Mammary epithelial cell (primary cell): Measurements from ENCODE around the gene SLIT3.

Experiments
- EZH2 ChIP-seq: IDR thresholded peaks from 2 replicates; pipeline ENCODE4 v1.6.1; 2012; ENCODE audit warnings: low read length, inconsistent platforms, borderline replicate concordance
- TF ChIP-seq, protein P1 (sequence below), 2 donors: IDR thresholded peaks in 1 of 2; conservative IDR thresholded peaks in 1 of 2; 2 replicates each; pipeline ENCODE4 v1.5.1; 2011 to 2012; ENCODE audit warnings: inconsistent platforms in 2 of 2, low read length in 2 of 2, mild to moderate bottlenecking in 2 of 2, control low read depth in 1 of 2, low read depth in 1 of 2; ENCODE audit not compliant: insufficient read depth in 1 of 2; ENCODE audit errors: extremely low read depth in 1 of 2

DNA sequence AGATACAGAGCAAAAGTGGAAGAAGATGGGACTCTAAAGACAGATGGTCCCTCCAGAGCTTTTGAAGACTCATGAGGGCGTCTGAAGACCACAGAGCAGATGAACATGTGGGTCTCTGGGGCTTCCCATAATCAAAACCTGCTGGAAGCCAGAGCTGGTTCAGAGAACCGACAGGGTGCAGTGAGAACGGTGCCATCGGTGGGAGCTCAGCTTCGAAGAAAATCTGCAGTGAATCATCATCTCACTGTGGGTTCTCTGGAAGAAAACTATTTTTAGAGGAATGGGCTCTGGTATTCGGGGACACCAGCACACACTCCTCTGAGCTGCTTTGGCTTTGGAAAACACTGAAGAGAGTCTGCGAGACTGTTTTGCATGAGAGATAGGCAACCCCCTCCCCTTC, 499.4 kb downstream of the SLIT3 start:
- TF ChIP-seq, protein P1, sequence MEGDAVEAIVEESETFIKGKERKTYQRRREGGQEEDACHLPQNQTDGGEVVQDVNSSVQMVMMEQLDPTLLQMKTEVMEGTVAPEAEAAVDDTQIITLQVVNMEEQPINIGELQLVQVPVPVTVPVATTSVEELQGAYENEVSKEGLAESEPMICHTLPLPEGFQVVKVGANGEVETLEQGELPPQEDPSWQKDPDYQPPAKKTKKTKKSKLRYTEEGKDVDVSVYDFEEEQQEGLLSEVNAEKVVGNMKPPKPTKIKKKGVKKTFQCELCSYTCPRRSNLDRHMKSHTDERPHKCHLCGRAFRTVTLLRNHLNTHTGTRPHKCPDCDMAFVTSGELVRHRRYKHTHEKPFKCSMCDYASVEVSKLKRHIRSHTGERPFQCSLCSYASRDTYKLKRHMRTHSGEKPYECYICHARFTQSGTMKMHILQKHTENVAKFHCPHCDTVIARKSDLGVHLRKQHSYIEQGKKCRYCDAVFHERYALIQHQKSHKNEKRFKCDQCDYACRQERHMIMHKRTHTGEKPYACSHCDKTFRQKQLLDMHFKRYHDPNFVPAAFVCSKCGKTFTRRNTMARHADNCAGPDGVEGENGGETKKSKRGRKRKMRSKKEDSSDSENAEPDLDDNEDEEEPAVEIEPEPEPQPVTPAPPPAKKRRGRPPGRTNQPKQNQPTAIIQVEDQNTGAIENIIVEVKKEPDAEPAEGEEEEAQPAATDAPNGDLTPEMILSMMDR (conservative IDR thresholded peaks at IDR 0.05 in 1 of 2, IDR thresholded peaks at IDR 0.05 in 1 of 2; ENCODE audit: extremely low read depth in 1 of 2, insufficient read depth in 1 of 2, low read depth in 1 of 2, low read length in 2 of 2): no peak
- TF ChIP-seq EZH2: no peak
